ENCODE results near the gene MTHFD1L. TPM values are rescaled to one million over a fixed set of nuclear protein-coding genes. Genes with fewer than 3 reads are reported as not detected.

Gene MTHFD1L
- total and polyA plus RNA-seq, 2 donors (not counting 3 experiments of a cell fraction or from before 2014, with no cell fraction given), result 40.2 to 120 TPM

DNA sequence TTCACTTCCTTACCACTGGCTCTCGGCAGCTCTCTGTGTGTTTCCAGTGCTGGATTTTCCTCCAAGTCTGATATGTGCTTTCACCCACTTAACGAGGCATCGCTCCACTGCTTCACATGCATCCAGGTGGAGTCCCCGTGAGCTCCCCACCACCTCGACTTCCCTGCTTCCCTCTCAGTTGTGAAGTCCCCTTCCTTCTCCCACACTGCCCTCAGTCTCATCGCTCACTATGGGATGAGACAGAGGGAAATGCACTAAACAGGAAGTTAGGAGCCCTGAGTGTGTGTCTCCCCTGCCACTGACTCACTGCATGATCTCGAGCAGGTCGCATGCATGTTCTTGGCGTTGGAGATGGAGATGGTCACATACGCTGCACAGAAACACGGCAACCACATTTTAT lies 84.0 kb downstream of the MTHFD1L start:
- H3K9me3 ChIP-seq (replicated peaks; ENCODE audit: control insufficient read depth, insufficient read depth, low read length), result no peaks in the 10 kb centered on the region
- H3K9me1 ChIP-seq (replicated peaks; ENCODE audit: control insufficient read depth, extremely low read depth, insufficient read depth, low read length), result no peaks in the 10 kb centered on the region
- H3K27me3 ChIP-seq (ENCODE audit: control insufficient read depth in 2 of 2, insufficient read depth in 2 of 2, low read length in 2 of 2), result no peaks in the 10 kb centered on the region
- no peaks in the 10 kb centered on the region for H4K20me1 ChIP-seq (replicated peaks; ENCODE audit: control insufficient read depth, extremely low read depth, insufficient read depth, low read length)
- no peak for DNase-seq (ENCODE audit: low read depth, low spot score)
- H3K36me3 ChIP-seq (ENCODE audit: control insufficient read depth in 2 of 2, extremely low read depth in 1 of 2, insufficient read depth in 2 of 2, low read length in 2 of 2), result peaks cover 19 to 21% of the 10 kb centered on the region in 2 experiments
- ChIA-PET POLR2A (no interaction called here), CTCF (no interaction called here)
- dilution Hi-C loops (cut with MboI; ENCODE audit: extremely low pct_ligation_motif_present, low sequenced_read_pairs), result no loop called here
- no TSS peak for BruUV-seq (replicated peaks)
- no peak overlapping the region for H3K9ac ChIP-seq (replicated peaks; ENCODE audit: extremely low read depth, insufficient read depth, low read length)
- H3K79me2 ChIP-seq (ENCODE audit: control insufficient read depth, insufficient read depth, low read length), result no peaks in the 10 kb centered on the region
- no peak overlapping the region for H3K4me2 ChIP-seq (ENCODE audit: insufficient read depth, low read length)
- no peak for TF ChIP-seq POLR2AphosphoS5 (IDR thresholded peaks at IDR 0.05; ENCODE audit: insufficient read depth, low read depth, low read length)
- TF ChIP-seq GATA2 (IDR thresholded peaks at IDR 0.05; ENCODE audit: insufficient read depth, insufficient read length, low read depth, low read length), result no peak
- TF ChIP-seq, protein P1, sequence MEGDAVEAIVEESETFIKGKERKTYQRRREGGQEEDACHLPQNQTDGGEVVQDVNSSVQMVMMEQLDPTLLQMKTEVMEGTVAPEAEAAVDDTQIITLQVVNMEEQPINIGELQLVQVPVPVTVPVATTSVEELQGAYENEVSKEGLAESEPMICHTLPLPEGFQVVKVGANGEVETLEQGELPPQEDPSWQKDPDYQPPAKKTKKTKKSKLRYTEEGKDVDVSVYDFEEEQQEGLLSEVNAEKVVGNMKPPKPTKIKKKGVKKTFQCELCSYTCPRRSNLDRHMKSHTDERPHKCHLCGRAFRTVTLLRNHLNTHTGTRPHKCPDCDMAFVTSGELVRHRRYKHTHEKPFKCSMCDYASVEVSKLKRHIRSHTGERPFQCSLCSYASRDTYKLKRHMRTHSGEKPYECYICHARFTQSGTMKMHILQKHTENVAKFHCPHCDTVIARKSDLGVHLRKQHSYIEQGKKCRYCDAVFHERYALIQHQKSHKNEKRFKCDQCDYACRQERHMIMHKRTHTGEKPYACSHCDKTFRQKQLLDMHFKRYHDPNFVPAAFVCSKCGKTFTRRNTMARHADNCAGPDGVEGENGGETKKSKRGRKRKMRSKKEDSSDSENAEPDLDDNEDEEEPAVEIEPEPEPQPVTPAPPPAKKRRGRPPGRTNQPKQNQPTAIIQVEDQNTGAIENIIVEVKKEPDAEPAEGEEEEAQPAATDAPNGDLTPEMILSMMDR (IDR thresholded peaks at IDR 0.05; ENCODE audit: extremely low read depth in 1 of 2, insufficient read depth in 1 of 2, low read depth in 1 of 2, low read length in 2 of 2), result no peak
- TF ChIP-seq, protein P2, sequence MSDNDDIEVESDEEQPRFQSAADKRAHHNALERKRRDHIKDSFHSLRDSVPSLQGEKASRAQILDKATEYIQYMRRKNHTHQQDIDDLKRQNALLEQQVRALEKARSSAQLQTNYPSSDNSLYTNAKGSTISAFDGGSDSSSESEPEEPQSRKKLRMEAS (IDR thresholded peaks at IDR 0.05; ENCODE audit: insufficient read depth, insufficient read length), result no peak
- TF ChIP-seq EZH2 (IDR thresholded peaks at IDR 0.05; ENCODE audit: borderline replicate concordance, low read depth, low read length, severe bottlenecking), result no peak
- no peak for TF ChIP-seq JUN (IDR thresholded peaks at IDR 0.05; ENCODE audit: borderline replicate concordance, insufficient read depth, insufficient read length, low read depth)
- TF ChIP-seq MYC (IDR thresholded peaks at IDR 0.05; ENCODE audit: low read depth, low read length), result no peak
- TF ChIP-seq POLR2A (IDR thresholded peaks at IDR 0.05; ENCODE audit: low read depth, low read length), result no peak
- TF ChIP-seq FOS (IDR thresholded peaks at IDR 0.05; ENCODE audit: borderline replicate concordance, insufficient read depth, low read length), result no peak
- H2AFZ ChIP-seq (ENCODE audit: low read depth, low read length), result no peak overlapping the region
- no peak overlapping the region for H3K4me3 ChIP-seq (replicated peaks in 1 of 3; ENCODE audit: insufficient read depth in 1 of 3, low read depth in 1 of 3, low read length in 3 of 3)
- no peaks in the 10 kb centered on the region for H3K4me1 ChIP-seq (ENCODE audit: control insufficient read depth, extremely low read depth, insufficient read depth, low read length)
- no peak for FAIRE-seq
- intact Hi-C loops (cut with micrococcal nuclease), result no loop called here
- H3K27ac ChIP-seq (ENCODE audit: insufficient read depth, low read depth, low read length), result no peak overlapping the region
